Spleen (tissue), 11 donors: Measurements from ENCODE around the gene GPRIN1. TPM values are rescaled to one million over a fixed set of nuclear protein-coding genes. Genes with fewer than 3 reads are reported as not detected.

Experiments used
- DNase-seq: peaks from one replicate; pipeline ENCODE4 v3.0.0-alpha.2; 2020
- H3K27ac ChIP-seq, 8 donors: fragments of 200-600 bp; sonication (generic) in 7 of 8; 1 replicate in 4 of 8; 2 replicates in 4 of 8; pipeline versions ENCODE4 v1.5.0 to v1.8.0; 2016 to 2021; ENCODE audit warnings: inconsistent platforms in 4 of 8, mild to moderate bottlenecking in 4 of 8, moderate library complexity in 1 of 8
- H3K27me3 ChIP-seq, 7 donors: fragments of 200-600 bp; sonication (generic) in 6 of 7; replicated peaks in 1 of 7; 1 replicate in 4 of 7; 2 replicates in 3 of 7; pipeline versions ENCODE4 v1.5.0 to v1.8.0; 2016 to 2021; ENCODE audit warnings: inconsistent platforms in 3 of 7, mild to moderate bottlenecking in 1 of 7
- H3K36me3 ChIP-seq, 6 donors: fragments of 200-600 bp; sonication (generic) in 5 of 6; 1 replicate in 4 of 6; 2 replicates in 2 of 6; pipeline versions ENCODE4 v1.5.0 to v1.8.0; 2016 to 2021; ENCODE audit warnings: inconsistent platforms in 2 of 6
- H3K4me1 ChIP-seq, 6 donors: fragments of 200-600 bp; sonication (generic) in 5 of 6; 1 replicate in 3 of 6; 2 replicates in 3 of 6; pipeline versions ENCODE4 v1.5.0 to v1.8.0; 2016 to 2021; ENCODE audit warnings: inconsistent platforms in 3 of 6
- H3K4me3 ChIP-seq, 8 donors: fragments of 200-600 bp; sonication (generic) in 7 of 8; 1 replicate in 4 of 8; 2 replicates in 4 of 8; pipeline versions ENCODE4 v1.5.0 to v1.8.0; 2016 to 2021; ENCODE audit warnings: inconsistent platforms in 4 of 8, mild to moderate bottlenecking in 4 of 8, moderate library complexity in 2 of 8
- H3K9me3 ChIP-seq, 8 donors: fragments of 200-600 bp; sonication (generic) in 7 of 8; 1 replicate in 4 of 8; 2 replicates in 4 of 8; pipeline versions ENCODE4 v1.5.0 to v1.8.0; 2016 to 2021; ENCODE audit warnings: inconsistent platforms in 4 of 8
- CTCF ChIP-seq, 11 experiments: fragments of 200-600 bp in 7 of 11; fragments of 450-650 bp in 4 of 11; sonication (generic) in 4 of 11; IDR thresholded peaks in 8 of 11; conservative IDR thresholded peaks in 3 of 11; 1 replicate in 7 of 11; 2 replicates in 4 of 11; pipeline versions ENCODE4 v1.4.0 to v1.8.0; 2016 to 2021; ENCODE audit warnings: antibody characterized with exemption in 11 of 11, inconsistent platforms in 4 of 11, mild to moderate bottlenecking in 1 of 11
- POLR2A ChIP-seq, 3 donors: fragments of 450-650 bp; IDR thresholded peaks; one replicate each; pipeline ENCODE4 v1.5.1; 2017; ENCODE audit warnings: antibody characterized with exemption in 3 of 3, mild to moderate bottlenecking in 1 of 3
- POLR2AphosphoS5 ChIP-seq, 3 donors: sonication (generic); formaldehyde crosslinking; IDR thresholded peaks; one replicate each; pipeline ENCODE4 v1.5.1; 2017; ENCODE audit warnings: antibody characterized with exemption in 3 of 3
- WGBS, 5 donors: extraction: QIAGEN DNeasy Blood & Tissue Kit in 3 of 5; methylation state at CpG; one replicate each; pipeline versions ENCODE4 v1.1.5 to v1.1.7; 2013 to 2018; 5-methylcytosine and 5-hydroxymethylcytosine counted together
- intact Hi-C: fragments of 100-400 bp; cut with DNase I; formaldehyde crosslinking; loops from one replicate; pipeline ENCODE4 v1.15.0; 2023; ENCODE audit warnings: low total_unique reads
- polyA plus RNA-seq, 3 donors: library from polyadenylated mRNA; stranded (reverse); fragments of 200-250 nt; gene quantifications; one replicate each; pipeline ENCODE4 v1.2.1, GENCODE V29; 2013
- total RNA-seq, 7 donors: library from RNA; depleted of rRNA in 3 of 7; stranded (reverse); fragments of >200 nt in 3 of 7; fragmentation: NEBNext Ultra II Directional in 4 of 7; extraction: Animal tissue kit (Norgen Biotek cat#: 25700) in 4 of 7; gene quantifications; one replicate each; pipeline versions ENCODE4 v1.1.0 to v1.2.1, GENCODE V29; 2016 to 2021
- donor health status: healthy with polysubstance abuse.
- donor health status: DM: no; HTN: no; CAD: no; lungs with moderate emphysema.
- donor health status: DM: no; HTN: no; CAD: no.
- donor health status: Bipolar disorder and iron deficiency.
- donor health status: healthy.
- donor health status: DM: no; HTN: no; CAD: no.
- donor health status: DM: yes; HTN: yes; CAD: no.

Gene GPRIN1
- total and polyA plus RNA-seq, 10 donors: 0.13 to 1.3 (median 0.76) TPM

DNA sequence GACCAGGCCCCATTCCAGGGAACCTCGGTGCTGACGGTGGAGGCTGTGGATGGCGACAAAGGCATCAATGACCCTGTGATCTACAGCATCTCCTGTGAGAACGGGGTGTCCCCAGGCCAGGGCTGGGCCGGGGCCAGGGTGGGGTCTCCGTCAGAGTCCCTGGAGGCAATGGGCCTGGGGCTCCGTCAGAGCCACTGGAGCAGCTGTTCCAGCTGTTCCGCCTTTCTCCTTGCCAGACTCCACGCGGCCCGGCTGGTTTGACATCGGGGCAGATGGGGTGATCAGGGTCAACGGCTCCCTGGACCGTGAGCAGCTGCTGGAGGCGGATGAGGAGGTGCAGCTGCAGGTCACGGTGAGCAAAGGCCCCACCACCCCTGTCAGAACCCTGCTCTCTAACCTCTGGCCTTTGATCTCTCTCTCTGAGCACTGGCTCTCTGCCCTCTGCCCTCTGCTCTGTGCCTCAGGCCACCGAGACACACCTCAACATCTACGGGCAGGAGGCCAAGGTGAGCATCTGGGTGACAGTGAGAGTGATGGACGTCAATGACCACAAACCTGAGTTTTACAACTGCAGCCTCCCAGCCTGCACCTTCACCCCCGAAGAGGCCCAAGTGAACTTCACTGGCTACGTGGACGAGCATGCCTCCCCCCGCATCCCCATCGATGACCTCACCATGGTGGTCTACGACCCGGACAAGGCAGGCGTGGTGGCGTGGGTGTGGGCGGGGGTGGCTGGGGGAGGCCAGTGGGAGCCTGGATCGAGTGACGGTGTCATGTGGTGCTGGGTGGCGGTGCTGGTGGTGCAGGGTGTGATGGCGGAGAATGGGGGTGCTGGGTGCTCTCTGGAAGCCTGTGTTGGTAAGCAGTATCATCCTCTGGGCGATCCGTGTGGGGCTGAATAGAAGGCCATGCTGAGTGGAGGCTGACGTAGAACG is 34.2 kb downstream of the GPRIN1 start:
- peaks cover 0 to 10% (median 0%) of the 10 kb centered on the region in 7 donors for H3K27me3 ChIP-seq
- no peak overlapping the region for H3K4me3 ChIP-seq
- no peaks in the 10 kb centered on the region for H3K36me3 ChIP-seq
- no peaks in the 10 kb centered on the region for H3K9me3 ChIP-seq
- intact Hi-C loops: no loop called here
- TF ChIP-seq CTCF (IDR thresholded peaks at IDR 0.05 in 8 of 11, conservative IDR thresholded peaks at IDR 0.05 in 3 of 11) (no peak), POLR2AphosphoS5 (IDR thresholded peaks at IDR 0.05) (no peak), POLR2A (IDR thresholded peaks at IDR 0.05) (no peak)
- no peak for DNase-seq
- 85 to 90% (median 86%) methylated on average over 29 to 37 of the region's 37 CpGs for WGBS, 5 donors
- no peak overlapping the region for H3K27ac ChIP-seq
- peaks cover 0 to 8% (median 2%) of the 10 kb centered on the region in 6 donors for H3K4me1 ChIP-seq

DNA sequence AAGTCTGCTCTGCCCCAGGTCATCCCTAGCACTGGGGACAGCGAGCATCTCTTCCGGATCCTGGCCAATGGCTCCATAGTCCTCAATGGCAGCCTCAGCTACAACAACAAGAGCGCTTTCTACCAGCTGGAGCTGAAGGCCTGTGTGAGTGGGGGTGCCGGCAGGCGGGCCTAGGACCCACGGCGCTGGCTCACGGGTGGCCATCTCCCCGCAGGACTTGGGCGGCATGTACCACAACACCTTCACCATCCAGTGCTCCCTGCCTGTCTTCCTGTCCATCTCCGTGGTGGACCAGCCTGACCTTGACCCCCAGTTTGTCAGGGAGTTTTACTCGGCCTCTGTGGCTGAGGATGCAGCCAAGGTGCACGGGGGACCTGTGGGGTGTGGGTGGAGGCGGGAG is 34.9 kb downstream of the GPRIN1 start:
- Histone ChIP-seq H3K27me3 (peaks cover 0 to 15% (median 0%) of the 10 kb centered on the region in 7 donors), H3K4me3 (no peak overlapping the region), H3K4me1 (peaks cover 0 to 8% (median 2%) of the 10 kb centered on the region in 6 donors), H3K9me3 (no peaks in the 10 kb centered on the region), H3K27ac (no peak overlapping the region), H3K36me3 (no peaks in the 10 kb centered on the region)
- WGBS, 5 donors: 87 to 91% (median 87%) methylated on average over 9 to 14 of the region's 14 CpGs
- no peak for DNase-seq
- no peak for TF ChIP-seq POLR2AphosphoS5 (IDR thresholded peaks at IDR 0.05)
- intact Hi-C loops: no loop called here

DNA sequence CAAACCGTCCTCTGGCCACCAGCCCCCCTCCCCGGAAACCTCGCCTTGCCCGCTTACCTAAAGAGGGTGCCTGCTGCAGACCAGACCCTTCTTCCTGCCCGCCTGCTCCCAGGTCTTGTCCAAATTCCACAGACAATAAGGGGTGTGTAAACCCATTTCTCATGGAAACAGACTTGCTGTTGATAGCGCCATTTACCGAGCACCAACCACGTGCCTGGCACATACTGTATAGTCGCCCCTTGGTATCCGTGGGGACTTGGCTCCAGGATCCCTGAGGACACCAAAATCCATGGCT is 35.7 kb downstream of the GPRIN1 start:
- TF ChIP-seq POLR2A (IDR thresholded peaks at IDR 0.05) (no peak), CTCF (IDR thresholded peaks at IDR 0.05 in 8 of 11, conservative IDR thresholded peaks at IDR 0.05 in 3 of 11) (peak in 3 of 11 experiments; percentile 5 to 48 (median 24))
- Histone ChIP-seq H3K4me3 (no peak overlapping the region), H3K9me3 (no peaks in the 10 kb centered on the region), H3K4me1 (peaks cover 0 to 8% (median 2%) of the 10 kb centered on the region in 6 donors), H3K27me3 (peaks cover 0 to 23% (median 0%) of the 10 kb centered on the region in 7 donors), H3K36me3 (no peaks in the 10 kb centered on the region), H3K27ac (no peak overlapping the region)
- 41 to 54% (median 48%) methylated on average over 10 of the region's 10 CpGs for WGBS, 5 donors
- no peak for DNase-seq
- intact Hi-C loops: no loop called here

DNA sequence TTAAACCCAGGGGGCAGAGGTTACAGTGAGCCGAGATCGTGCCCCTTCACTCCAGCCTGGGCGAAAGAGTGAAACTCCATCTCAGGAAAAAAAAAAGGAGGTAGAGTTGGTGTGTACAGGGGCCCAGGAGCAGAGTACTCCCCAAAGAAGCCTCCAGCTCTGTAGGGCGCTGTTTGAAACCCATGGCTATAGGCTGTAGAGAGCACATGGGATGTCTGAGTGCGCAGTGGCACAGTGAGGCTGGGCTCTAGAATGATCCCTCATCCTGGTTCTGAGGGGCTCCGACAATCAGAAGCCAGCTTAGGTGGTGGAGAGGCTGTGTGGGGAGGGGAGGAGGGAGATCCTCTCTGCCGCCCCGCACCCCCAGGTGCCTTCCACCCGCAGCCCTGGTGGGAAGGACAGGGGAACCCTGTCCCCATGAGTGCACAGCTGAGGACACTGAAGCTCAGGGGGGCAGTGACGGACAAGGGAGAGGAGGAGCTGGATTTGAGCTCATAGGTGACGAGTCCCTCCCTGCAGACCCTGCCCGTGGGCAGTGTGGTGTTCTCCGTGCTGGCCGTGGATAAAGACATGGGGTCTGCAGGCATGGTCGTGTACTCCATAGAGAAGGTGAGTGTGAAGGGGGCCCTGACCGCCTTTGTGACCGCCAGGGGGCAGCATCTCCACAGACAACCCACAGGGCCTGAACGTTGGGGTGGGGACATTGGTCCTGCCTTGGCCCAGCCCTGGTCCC is 36.2 kb downstream of the GPRIN1 start:
- WGBS, 5 donors: 34 to 47% (median 43%) methylated on average over 14 to 18 of the region's 18 CpGs
- DNase-seq: peak; percentile 92
- peaks cover 0 to 29% (median under 1%) of the 10 kb centered on the region in 7 donors for H3K27me3 ChIP-seq
- TF ChIP-seq POLR2A (IDR thresholded peaks at IDR 0.05) (no peak), POLR2AphosphoS5 (IDR thresholded peaks at IDR 0.05) (peak in 2 of 3 donors; percentile 24 to 35), CTCF (IDR thresholded peaks at IDR 0.05 in 8 of 11, conservative IDR thresholded peaks at IDR 0.05 in 3 of 11) (peak; percentile 53 to 92 (median 81))
- H3K9me3 ChIP-seq: no peaks in the 10 kb centered on the region
- no peaks in the 10 kb centered on the region for H3K36me3 ChIP-seq
- H3K4me3 ChIP-seq: no peak overlapping the region
- peaks cover 0 to 8% (median 2%) of the 10 kb centered on the region in 6 donors for H3K4me1 ChIP-seq
- intact Hi-C loops: no loop called here
- H3K27ac ChIP-seq: no peak overlapping the region
